Fibroblast of lung (primary cell): ENCODE results near the gene SLC16A10. TPM values are rescaled to one million over a fixed set of nuclear protein-coding genes. Genes with fewer than 3 reads are reported as not detected.

ENCODE experiments used
- DNase-seq, 2 donors: peaks; one replicate each; pipeline versions ENCODE4 v3.0.0 to v3.0.0-alpha.2; 2010; ENCODE audit warnings: low read depth in 2 of 2
- H2AFZ ChIP-seq: 2 replicates; pipeline ENCODE4 v1.5.1; 2012; ENCODE audit warnings: low read length, control low read depth, inconsistent platforms
- H3K27ac ChIP-seq: 2 replicates; pipeline ENCODE4 v1.5.1; 2011; ENCODE audit warnings: low read length, control low read depth; ENCODE audit not compliant: insufficient read depth
- H3K27me3 ChIP-seq: 2 replicates; pipeline ENCODE4 v1.5.1; 2011; ENCODE audit warnings: mild to moderate bottlenecking, low read length; ENCODE audit not compliant: control insufficient read depth, insufficient read depth
- H3K36me3 ChIP-seq: 2 replicates; pipeline ENCODE4 v1.5.1; 2011; ENCODE audit warnings: low read length; ENCODE audit not compliant: control insufficient read depth, insufficient read depth
- H3K4me1 ChIP-seq: 2 replicates; pipeline ENCODE4 v1.5.1; 2011; ENCODE audit warnings: low read length; ENCODE audit not compliant: control insufficient read depth, insufficient read depth; ENCODE audit errors: extremely low read depth
- H3K4me2 ChIP-seq: 2 replicates; pipeline ENCODE4 v1.5.1; 2011; ENCODE audit warnings: low read length, control low read depth; ENCODE audit not compliant: insufficient read depth; ENCODE audit errors: extremely low read depth
- H3K4me3 ChIP-seq, 4 experiments: fragments of 200-600 bp in 1 of 4; sonication (generic) in 1 of 4; replicated peaks in 1 of 4; 2 replicates each; pipeline ENCODE4 v1.5.1; 2011 to 2016; ENCODE audit warnings: low read length in 4 of 4, low read depth in 3 of 4, mild to moderate bottlenecking in 3 of 4, control low read depth in 2 of 4, inconsistent platforms in 1 of 4, mixed read lengths in 1 of 4; ENCODE audit not compliant: insufficient read depth in 1 of 4; ENCODE audit errors: control extremely low read depth in 1 of 4
- H3K79me2 ChIP-seq: 2 replicates; pipeline ENCODE4 v1.5.1; 2012; ENCODE audit warnings: mild to moderate bottlenecking, low read length, inconsistent platforms; ENCODE audit not compliant: control insufficient read depth, insufficient read depth
- H3K9ac ChIP-seq: 2 replicates; pipeline ENCODE4 v1.5.1; 2011; ENCODE audit warnings: mild to moderate bottlenecking, low read length, control low read depth; ENCODE audit not compliant: insufficient read depth
- H3K9me3 ChIP-seq: 2 replicates; pipeline ENCODE4 v1.5.1; 2012; ENCODE audit warnings: low read depth, low read length; ENCODE audit not compliant: control insufficient read depth, insufficient read depth
- H4K20me1 ChIP-seq: 2 replicates; pipeline ENCODE4 v1.5.1; 2011; ENCODE audit warnings: low read length; ENCODE audit not compliant: control insufficient read depth, insufficient read depth; ENCODE audit errors: extremely low read depth
- EZH2 ChIP-seq: IDR thresholded peaks from 2 replicates; pipeline ENCODE4 v1.5.1; 2012; ENCODE audit warnings: low read length, control low read depth, mild to moderate bottlenecking; ENCODE audit errors: missing control alignments
- polyA plus RNA-seq, 2 donors: library from polyadenylated mRNA; depleted of rRNA in 1 of 2; stranded (reverse) in 1 of 2; unstranded in 1 of 2; fragments of >200 nt; gene quantifications; 2 replicates each; pipeline ENCODE4 v1.2.1, GENCODE V29; 2011 to 2012; ENCODE audit warnings: missing spikeins in 1 of 2
- total RNA-seq: library from RNA; depleted of rRNA; stranded (reverse); fragments of >200 nt; gene quantifications from 2 replicates; pipeline ENCODE4 v1.2.1, GENCODE V29; 2014
- TF ChIP-seq, protein P1 (sequence below), 2 donors: IDR thresholded peaks in 1 of 2; conservative IDR thresholded peaks in 1 of 2; 1 replicate in 1 of 2; 2 replicates in 1 of 2; pipeline ENCODE4 v1.5.1; 2011 to 2012; ENCODE audit warnings: low read length in 2 of 2, control low read depth in 1 of 2, inconsistent platforms in 1 of 2, low read depth in 1 of 2, mild to moderate bottlenecking in 1 of 2

Gene SLC16A10
- total and polyA plus RNA-seq, 2 donors (not counting 1 experiment from before 2014, with no cell fraction given): not detected

DNA sequence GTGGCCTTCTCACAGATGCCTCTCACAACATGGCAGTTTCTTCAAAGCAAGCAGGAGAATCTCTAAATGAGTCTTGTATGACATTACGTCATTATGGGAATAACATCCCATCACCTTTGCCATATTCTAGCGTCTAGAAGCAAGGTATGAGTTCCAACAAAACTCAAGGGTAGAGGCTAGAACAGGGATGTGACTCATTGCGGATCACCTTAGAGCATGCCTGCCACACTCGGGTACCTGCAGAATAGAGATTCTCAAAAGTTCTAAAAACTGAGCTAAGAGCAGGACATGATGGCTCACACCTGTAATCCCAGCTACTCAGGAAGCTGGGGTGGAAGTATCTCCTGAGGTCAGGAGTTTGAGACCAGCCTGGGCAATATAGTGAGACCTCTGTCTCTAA lies 182.8 kb downstream of the SLC16A10 start:
- H2AFZ ChIP-seq: no peak overlapping the region
- no peak overlapping the region for H3K4me3 ChIP-seq
- no peak overlapping the region for H3K9ac ChIP-seq
- H3K4me2 ChIP-seq: no peak overlapping the region
- no peak for DNase-seq
- no peaks in the 10 kb centered on the region for H3K27me3 ChIP-seq
- no peaks in the 10 kb centered on the region for H3K79me2 ChIP-seq
- no peak overlapping the region for H3K27ac ChIP-seq
- H4K20me1 ChIP-seq: no peaks in the 10 kb centered on the region
- TF ChIP-seq, protein P1, sequence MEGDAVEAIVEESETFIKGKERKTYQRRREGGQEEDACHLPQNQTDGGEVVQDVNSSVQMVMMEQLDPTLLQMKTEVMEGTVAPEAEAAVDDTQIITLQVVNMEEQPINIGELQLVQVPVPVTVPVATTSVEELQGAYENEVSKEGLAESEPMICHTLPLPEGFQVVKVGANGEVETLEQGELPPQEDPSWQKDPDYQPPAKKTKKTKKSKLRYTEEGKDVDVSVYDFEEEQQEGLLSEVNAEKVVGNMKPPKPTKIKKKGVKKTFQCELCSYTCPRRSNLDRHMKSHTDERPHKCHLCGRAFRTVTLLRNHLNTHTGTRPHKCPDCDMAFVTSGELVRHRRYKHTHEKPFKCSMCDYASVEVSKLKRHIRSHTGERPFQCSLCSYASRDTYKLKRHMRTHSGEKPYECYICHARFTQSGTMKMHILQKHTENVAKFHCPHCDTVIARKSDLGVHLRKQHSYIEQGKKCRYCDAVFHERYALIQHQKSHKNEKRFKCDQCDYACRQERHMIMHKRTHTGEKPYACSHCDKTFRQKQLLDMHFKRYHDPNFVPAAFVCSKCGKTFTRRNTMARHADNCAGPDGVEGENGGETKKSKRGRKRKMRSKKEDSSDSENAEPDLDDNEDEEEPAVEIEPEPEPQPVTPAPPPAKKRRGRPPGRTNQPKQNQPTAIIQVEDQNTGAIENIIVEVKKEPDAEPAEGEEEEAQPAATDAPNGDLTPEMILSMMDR (conservative IDR thresholded peaks at IDR 0.05 in 1 of 2, IDR thresholded peaks at IDR 0.05 in 1 of 2; ENCODE audit: low read depth in 1 of 2, low read length in 2 of 2): no peak
- TF ChIP-seq EZH2: no peak
- peaks cover 3% of the 10 kb centered on the region for H3K36me3 ChIP-seq
- no peaks in the 10 kb centered on the region for H3K9me3 ChIP-seq
- no peaks in the 10 kb centered on the region for H3K4me1 ChIP-seq

DNA sequence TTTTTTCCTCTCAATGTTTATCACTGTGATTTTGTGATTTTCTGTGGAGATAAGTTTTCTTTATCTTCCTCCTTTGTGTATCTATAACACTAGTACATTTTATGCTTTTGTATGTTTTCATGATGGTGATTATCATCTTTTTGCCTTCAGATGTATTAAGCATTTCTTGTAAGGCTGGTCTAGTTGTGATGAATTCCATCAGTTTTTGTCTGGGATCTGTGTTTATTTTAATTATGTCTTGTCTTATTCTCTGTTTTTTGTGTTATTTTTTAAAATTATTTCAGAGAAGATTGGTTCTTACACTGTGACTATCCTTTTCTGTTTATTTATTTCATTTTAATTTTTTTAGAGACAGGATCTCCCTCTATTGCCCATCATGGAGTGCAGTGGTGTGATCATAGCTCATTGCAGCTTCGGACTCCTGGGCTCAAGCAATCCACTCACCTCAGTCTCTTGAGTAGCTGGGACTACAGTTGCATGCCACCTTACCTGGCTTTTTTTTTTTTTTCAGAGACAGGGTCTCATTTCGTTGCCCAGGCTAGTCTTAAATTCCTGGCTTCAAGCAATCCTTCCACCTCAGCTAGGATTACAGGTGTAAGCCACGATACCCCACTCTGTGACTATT lies 187.4 kb downstream of the SLC16A10 start:
- Histone ChIP-seq H3K36me3 (peaks cover 5% of the 10 kb centered on the region), H3K79me2 (no peaks in the 10 kb centered on the region), H3K27ac (no peak overlapping the region), H4K20me1 (no peaks in the 10 kb centered on the region), H3K9ac (no peak overlapping the region), H3K27me3 (no peaks in the 10 kb centered on the region), H2AFZ (no peak overlapping the region), H3K4me3 (no peak overlapping the region), H3K9me3 (no peaks in the 10 kb centered on the region), H3K4me1 (no peaks in the 10 kb centered on the region), H3K4me2 (no peak overlapping the region)
- DNase-seq: peak in 1 of 2 donors; percentile 29
- no peak for TF ChIP-seq EZH2
- TF ChIP-seq, protein P1 (conservative IDR thresholded peaks at IDR 0.05 in 1 of 2, IDR thresholded peaks at IDR 0.05 in 1 of 2; ENCODE audit: low read depth in 1 of 2, low read length in 2 of 2): no peak

DNA sequence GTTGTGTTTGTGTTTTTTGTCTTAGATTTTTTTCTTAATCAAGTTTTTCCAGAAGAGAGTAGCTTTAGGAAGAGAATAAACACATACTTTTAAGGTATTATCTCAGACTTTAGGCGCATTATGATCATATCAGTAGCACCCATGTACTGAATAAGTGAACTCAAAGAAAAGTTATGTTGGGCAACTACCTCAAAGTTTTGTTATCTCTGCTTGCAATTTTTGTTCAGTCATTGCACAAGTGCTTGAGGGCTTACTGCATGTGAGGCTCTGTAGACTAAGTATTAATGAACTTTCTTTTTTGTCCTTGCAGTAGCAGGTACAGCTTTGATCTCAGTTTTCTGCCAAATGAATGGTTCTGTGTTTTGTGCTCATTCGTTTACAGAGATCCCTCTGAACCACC lies 189.0 kb downstream of the SLC16A10 start:
- H3K4me1 ChIP-seq: no peaks in the 10 kb centered on the region
- no peak overlapping the region for H2AFZ ChIP-seq
- no peak overlapping the region for H3K9ac ChIP-seq

More for the DNA sequence above, 189.0 kb downstream of the SLC16A10 start:
- no peaks in the 10 kb centered on the region for H3K27me3 ChIP-seq
- no peak overlapping the region for H3K4me2 ChIP-seq
- H3K27ac ChIP-seq: no peak overlapping the region
- TF ChIP-seq, protein P1 (conservative IDR thresholded peaks at IDR 0.05 in 1 of 2, IDR thresholded peaks at IDR 0.05 in 1 of 2; ENCODE audit: low read depth in 1 of 2, low read length in 2 of 2): no peak
- TF ChIP-seq EZH2: no peak
- H3K79me2 ChIP-seq: no peaks in the 10 kb centered on the region
- no peak overlapping the region for H3K4me3 ChIP-seq
- H3K36me3 ChIP-seq: peaks cover 5% of the 10 kb centered on the region
- no peaks in the 10 kb centered on the region for H4K20me1 ChIP-seq
- DNase-seq: no peak
- H3K9me3 ChIP-seq: no peaks in the 10 kb centered on the region
